Activated CD8-positive, alpha-beta memory T cell treated with anti-CD3 and anti-CD28 coated beads for 36 hours (primary cell): Measurements from ENCODE around the gene ICE1. TPM values are rescaled to one million over a fixed set of nuclear protein-coding genes. Genes with fewer than 3 reads are reported as not detected.
"Not testable (repeated sequence)": the region's sequence is repeated elsewhere in the genome, so short reads cannot be mapped to it uniquely, and the experiment has no call there.

Experiments
- CTCF ChIA-PET: fragments of 350-600 bp; sonication (Branson Sonifier 250); formaldehyde crosslinking; loops from one replicate; lab custom pipeline; 2021; ENCODE audit warnings: antibody characterized with exemption; lab: Charles Lee
- POLR2A ChIA-PET: fragments of 350-600 bp; sonication (Branson Sonifier 250); formaldehyde crosslinking; loops from one replicate; lab custom pipeline; 2021; ENCODE audit warnings: antibody characterized with exemption; lab: Charles Lee
- total RNA-seq, 2 experiments: library from RNA; stranded (reverse); gene quantifications; one replicate each; pipeline ENCODE4 v1.2.3, GENCODE V29; 2021

ICE1 gene
- total RNA-seq, 2 experiments from 2014 or later: 34.9 to 39.7 TPM

- CTCF ChIA-PET, POLR2A ChIA-PET: not testable (repeated sequence)
Observed at GRCh38 chr5:5520622-5521021, 98.1 kb downstream of the ICE1 start.

GRCh38 chr5:5521029-5521428 is 98.6 kb downstream of the ICE1 start:
- CTCF ChIA-PET: no interaction called here
- POLR2A ChIA-PET: no interaction called here

GRCh38 chr5:5521478-5521877 is 99.0 kb downstream of the ICE1 start:
- ChIA-PET CTCF (no interaction called here), POLR2A (no interaction called here)

- CTCF ChIA-PET: no interaction called here
- POLR2A ChIA-PET: no interaction called here
Observed at GRCh38 chr5:5522336-5522735, 99.9 kb downstream of the ICE1 start.

- POLR2A ChIA-PET: no interaction called here
- CTCF ChIA-PET: no interaction called here
Observed at GRCh38 chr5:5523066-5523505, 100.6 kb downstream of the ICE1 start.

GRCh38 chr5:5524327-5524726 is 101.8 kb downstream of the ICE1 start:
- CTCF ChIA-PET: no interaction called here
- POLR2A ChIA-PET: no interaction called here

GRCh38 chr5:5531371-5531770 is 108.9 kb downstream of the ICE1 start:
- POLR2A ChIA-PET: no interaction called here

GRCh38 chr5:5532306-5533076 is 110.0 kb downstream of the ICE1 start:
- CTCF ChIA-PET: no interaction called here
- POLR2A ChIA-PET: no interaction called here

More at GRCh38 chr5:5531371-5531770, 108.9 kb downstream of the ICE1 start:
- CTCF ChIA-PET: no interaction called here

- ChIA-PET POLR2A (no interaction called here), CTCF (no interaction called here)
Observed at GRCh38 chr5:5533927-5534326, 111.5 kb downstream of the ICE1 start.

GRCh38 chr5:5534333-5534732 is 111.9 kb downstream of the ICE1 start:
- POLR2A ChIA-PET: no interaction called here
- CTCF ChIA-PET: no interaction called here

GRCh38 chr5:5536871-5537270 is 114.4 kb downstream of the ICE1 start:
- ChIA-PET POLR2A (no interaction called here), CTCF (no interaction called here)

- ChIA-PET POLR2A (no interaction called here), CTCF (no interaction called here)
Observed at GRCh38 chr5:5537426-5537825, 114.9 kb downstream of the ICE1 start.

GRCh38 chr5:5539590-5539989 is 117.1 kb downstream of the ICE1 start:
- POLR2A ChIA-PET: no interaction called here
- CTCF ChIA-PET: no interaction called here
